ENCODE data around the gene ADGRG1. TPM values are rescaled to one million over a fixed set of nuclear protein-coding genes. Genes with fewer than 3 reads are reported as not detected.

The ADGRG1 gene
- total RNA-seq, 2 donors from 2014 or later = 53.7 to 61.6 TPM

- no peaks in the 10 kb centered on the region for H3K27me3 ChIP-seq
- 95 to 96% methylated on average over 4 of the region's 4 CpGs for WGBS, 2 donors
- peak overlapping the region in 3 of 4 donors; percentile 45 to 62 (median 48) for H3K27ac ChIP-seq
- no peak for ATAC-seq
- no peak overlapping the region for H3K4me3 ChIP-seq
- H3K4me1 ChIP-seq = peaks cover 37% of the 10 kb centered on the region
- H3K36me3 ChIP-seq (replicated peaks in 1 of 2; ENCODE audit: insufficient read depth in 1 of 2, low read depth in 2 of 2) = no peaks in the 10 kb centered on the region
- intact Hi-C loops (cut with DNase I) = no loop called here
- TF ChIP-seq CTCF (IDR thresholded peaks at IDR 0.05) (no peak), POLR2A (IDR thresholded peaks at IDR 0.05) (no peak)
- no peak for DNase-seq
- H3K9me3 ChIP-seq = no peaks in the 10 kb centered on the region
Observed at GRCh38 chr16:57704905-57705852, 76.7 kb downstream of the ADGRG1 start.

- intact Hi-C loops (cut with DNase I) = no loop called here
- no peak overlapping the region for H3K4me3 ChIP-seq
- no peak for TF ChIP-seq CTCF (IDR thresholded peaks at IDR 0.05)
- TF ChIP-seq POLR2A (IDR thresholded peaks at IDR 0.05) = no peak
- no peaks in the 10 kb centered on the region for H3K36me3 ChIP-seq (replicated peaks in 1 of 2; ENCODE audit: insufficient read depth in 1 of 2, low read depth in 2 of 2)
- H3K4me1 ChIP-seq = peaks cover 25% of the 10 kb centered on the region
- no peaks in the 10 kb centered on the region for H3K9me3 ChIP-seq
- H3K27me3 ChIP-seq = no peaks in the 10 kb centered on the region
- H3K27ac ChIP-seq = no peak overlapping the region
- DNase-seq (no peak), ATAC-seq (no peak)
- 27 to 38% methylated on average over 1 of the region's 1 CpG for WGBS, 2 donors
Observed at GRCh38 chr16:57706717-57707116, 78.3 kb downstream of the ADGRG1 start.

GRCh38 chr16:57707331-57707730 is 78.9 kb downstream of the ADGRG1 start:
- intact Hi-C loops (cut with DNase I) = no loop called here

DNA sequence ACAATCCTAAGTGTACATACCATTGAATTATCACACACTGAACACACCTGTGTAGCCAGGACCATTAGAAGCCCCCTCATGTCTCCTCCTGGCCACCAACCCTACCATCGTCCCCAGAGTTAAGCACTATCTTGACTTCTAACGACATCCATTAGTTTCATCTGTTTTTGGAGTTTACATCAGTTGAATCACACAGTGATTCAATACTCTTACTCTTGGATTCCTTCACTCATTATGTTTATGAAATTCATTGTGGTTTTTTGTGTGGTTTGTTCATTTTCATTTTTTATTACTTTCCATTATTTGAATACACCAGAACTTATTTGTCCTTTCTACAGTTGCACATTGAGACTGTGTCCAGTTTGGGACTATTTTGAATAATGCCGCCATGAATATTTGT is 79.7 kb downstream of the ADGRG1 start:
- ATAC-seq (no peak), DNase-seq (no peak)
- TF ChIP-seq POLR2A (IDR thresholded peaks at IDR 0.05) = no peak
- TF ChIP-seq CTCF (IDR thresholded peaks at IDR 0.05) = no peak
- 87% methylated on average over 3 of the region's 3 CpGs for WGBS, 2 donors
- no peaks in the 10 kb centered on the region for H3K36me3 ChIP-seq (replicated peaks in 1 of 2; ENCODE audit: insufficient read depth in 1 of 2, low read depth in 2 of 2)
- no peak overlapping the region for H3K27ac ChIP-seq
- H3K4me1 ChIP-seq = peaks cover 20% of the 10 kb centered on the region
- no peak overlapping the region for H3K4me3 ChIP-seq
- intact Hi-C loops (cut with DNase I) = no loop called here
- no peaks in the 10 kb centered on the region for H3K9me3 ChIP-seq
- no peaks in the 10 kb centered on the region for H3K27me3 ChIP-seq

More at GRCh38 chr16:57707331-57707730, 78.9 kb downstream of the ADGRG1 start:
- no peaks in the 10 kb centered on the region for H3K36me3 ChIP-seq (replicated peaks in 1 of 2; ENCODE audit: insufficient read depth in 1 of 2, low read depth in 2 of 2)
- no peak for DNase-seq
- no peak for TF ChIP-seq POLR2A (IDR thresholded peaks at IDR 0.05)
- TF ChIP-seq CTCF (IDR thresholded peaks at IDR 0.05) = no peak
- no peaks in the 10 kb centered on the region for H3K27me3 ChIP-seq
- no peak overlapping the region for H3K4me3 ChIP-seq
- no peak for ATAC-seq
- H3K9me3 ChIP-seq = no peaks in the 10 kb centered on the region
- WGBS, 2 donors = 84 to 100% methylated on average over 1 to 11 of the region's 11 CpGs
- H3K4me1 ChIP-seq = peaks cover 21% of the 10 kb centered on the region
- no peak overlapping the region for H3K27ac ChIP-seq
